HepG2 (cell line): ENCODE results near the gene PPP6R2. TPM values are rescaled to one million over a fixed set of nuclear protein-coding genes. Genes with fewer than 3 reads are reported as not detected.

ENCODE experiments used
- DMTF1 ChIP-seq: sonication (generic); formaldehyde crosslinking; IDR thresholded peaks from 2 replicates; pipeline ENCODE4 v1.4.0; 2020; ENCODE audit warnings: mild to moderate bottlenecking, missing genetic modification reagents
- DZIP1 ChIP-seq: sonication (generic); formaldehyde crosslinking; IDR thresholded peaks from 2 replicates; pipeline ENCODE4 v1.5.0; 2020; ENCODE audit warnings: mild to moderate bottlenecking, missing genetic modification reagents
- ETV6 ChIP-seq: sonication (generic); formaldehyde crosslinking; conservative IDR thresholded peaks from 2 replicates; pipeline ENCODE4 v1.4.0; 2020; ENCODE audit warnings: missing genetic modification reagents
- HOXA3 ChIP-seq: sonication (generic); formaldehyde crosslinking; IDR thresholded peaks from 2 replicates; pipeline ENCODE4 v1.5.0; 2020; ENCODE audit warnings: missing genetic modification reagents
- NFIB ChIP-seq: sonication (generic); formaldehyde crosslinking; IDR thresholded peaks from 2 replicates; pipeline ENCODE4 v1.9.0; 2021; ENCODE audit warnings: missing genetic modification reagents, mild to moderate bottlenecking, borderline replicate concordance
- PBX3 ChIP-seq: sonication (generic); formaldehyde crosslinking; IDR thresholded peaks from 2 replicates; pipeline ENCODE4 v1.8.1; 2023; ENCODE audit warnings: missing genetic modification reagents, inconsistent platforms, borderline replicate concordance
- PCBP2 ChIP-seq: fragments of 200-400 bp; formaldehyde crosslinking; optimal IDR thresholded peaks from 2 replicates; pipeline ENCODE3; 2018; ENCODE audit warnings: low read length, low read depth; ENCODE audit not compliant: poor library complexity, severe bottlenecking
- REST ChIP-seq, 2 experiments: IDR thresholded peaks; 2 replicates each; pipeline ENCODE4 v1.6.1; 2011 to 2012; ENCODE audit warnings: low read length in 2 of 2, borderline replicate concordance in 1 of 2, low read depth in 1 of 2, mild to moderate bottlenecking in 1 of 2, moderate library complexity in 1 of 2
- USF2 ChIP-seq, 2 experiments: sonication (generic) in 1 of 2; formaldehyde crosslinking in 1 of 2; IDR thresholded peaks; 2 replicates each; pipeline versions ENCODE4 v1.5.1 to v1.6.1; 2011 to 2020; ENCODE audit warnings: borderline replicate concordance in 1 of 2, low read depth in 1 of 2, low read length in 1 of 2, mild to moderate bottlenecking in 1 of 2, missing genetic modification reagents in 1 of 2, moderate library complexity in 1 of 2
- ZBTB7B ChIP-seq: sonication (generic); formaldehyde crosslinking; IDR thresholded peaks from 2 replicates; pipeline ENCODE4 v1.4.0; 2020; ENCODE audit warnings: missing genetic modification reagents
- ZFP41 ChIP-seq: sonication (generic); formaldehyde crosslinking; IDR thresholded peaks from 2 replicates; pipeline ENCODE4 v1.4.0; 2020; ENCODE audit warnings: mild to moderate bottlenecking, missing genetic modification reagents, borderline replicate concordance
- ZNF282 ChIP-seq: fragments of 450-650 bp; IDR thresholded peaks from 2 replicates; pipeline ENCODE4 v1.6.1; 2018; ENCODE audit not compliant: partially characterized antibody
- ZNF33A ChIP-seq: sonication (generic); formaldehyde crosslinking; IDR thresholded peaks from 2 replicates; pipeline ENCODE4 v1.5.1; 2020; ENCODE audit warnings: missing genetic modification reagents, mild to moderate bottlenecking, moderate library complexity, borderline replicate concordance
- ZNF383 ChIP-seq: sonication (generic); formaldehyde crosslinking; IDR thresholded peaks from 2 replicates; pipeline ENCODE4 v1.4.0; 2020; ENCODE audit warnings: missing genetic modification reagents, mild to moderate bottlenecking, borderline replicate concordance
- polyA plus RNA-seq, 8 experiments: library from polyadenylated mRNA; depleted of rRNA in 3 of 8; stranded (reverse) in 7 of 8; unstranded in 1 of 8; fragments of >200 nt; fragmentation: Illumina TruSeq in 4 of 8; extraction: Trizol in 4 of 8; gene quantifications; 2 replicates each; pipeline versions ENCODE4 v1.2.1 to v1.2.3, GENCODE V29; 2011 to 2016; ENCODE audit warnings: low read depth in 4 of 8, missing spikeins in 1 of 8, mixed read lengths in 1 of 8; ENCODE audit not compliant: insufficient read depth in 1 of 8
- total RNA-seq, 5 experiments: library from RNA; depleted of rRNA; stranded (reverse); fragments of >200 nt; fragmentation: Illumina TruSeq; extraction: Trizol; gene quantifications; 2 replicates each; pipeline ENCODE4 v1.2.3, GENCODE V29; 2016; ENCODE audit warnings: low read depth in 1 of 5

The PPP6R2 gene
- total and polyA plus RNA-seq, 2 of the 13 experiments (the other 11 are each of a cell fraction or from before 2014, with no cell fraction given), result 55.0 to 102 TPM

GRCh38 chr22:50296658-50297490 lies 46.3 kb upstream of the PPP6R2 start (continued):
- TF ChIP-seq PCBP2 (no peak), ZNF383 (CRISPR knock-in tag) (0 out of 2 replicates have a peak, but pooled peaks have one; percentile 78), DMTF1 (CRISPR knock-in tag) (no peak), ZBTB7B (no peak), ZNF33A (CRISPR knock-in tag) (no peak), HOXA3 (CRISPR knock-in tag) (0 out of 2 replicates have a peak, but pooled peaks have one; percentile 15), USF2 (IDR thresholded peaks at IDR 0.05; ENCODE audit: low read depth, low read length) (no peak), USF2 (CRISPR knock-in tag; IDR thresholded peaks at IDR 0.05; ENCODE audit: borderline replicate concordance) (no peak), PBX3 (CRISPR knock-in tag) (no peak), NFIB (CRISPR knock-in tag) (no peak), REST (IDR thresholded peaks at IDR 0.05; ENCODE audit: borderline replicate concordance in 1 of 2, low read depth in 1 of 2, low read length in 2 of 2) (no peak), DZIP1 (CRISPR knock-in tag) (no peak), ZFP41 (CRISPR knock-in tag) (no peak), ZNF282 (no peak), ETV6 (CRISPR knock-in tag) (no peak)
